Endometrial microvascular endothelial cells (primary cell): ENCODE data around the gene CYP2W1. TPM values are rescaled to one million over a fixed set of nuclear protein-coding genes. Genes with fewer than 3 reads are reported as not detected.

ENCODE experiments used
- in situ Hi-C: cut with HindIII; loops from 2 replicates; pipeline ENCODE4 v1.10.0; 2017; ENCODE audit warnings: low sequenced_read_pairs, low pct_unique_long_range_greater_than_20kb; ENCODE audit errors: inconsistent ontology term
- total RNA-seq: library from RNA; depleted of rRNA; stranded (reverse); fragments of >200 nt; gene quantifications from one replicate; pipeline ENCODE4 v1.2.3, GENCODE V29; 2015; ENCODE audit errors: inconsistent ontology term

Gene CYP2W1
- total RNA-seq, 1 donor from 2014 or later = not detected

GRCh38 chr7:977326-978048, 5.5 kb upstream of the CYP2W1 start:
- in situ Hi-C loops = loop anchor here (10.0 kb wide), 1 partner anchor 67 kb away; the partner anchor contains the start of gene GPR146

- in situ Hi-C loops = loop anchor here (10.0 kb wide), 1 partner anchor 67 kb away; the partner anchor contains the start of gene GPR146
These were observed 5.0 kb upstream of the CYP2W1 start for GRCh38 chr7:978049-978346.

GRCh38 chr7:978416-979091, 4.4 kb upstream of the CYP2W1 start:
- in situ Hi-C loops = loop anchor here (10.0 kb wide), 1 partner anchor 66 kb away; the partner anchor contains the start of gene GPR146

GRCh38 chr7:979151-979550, 3.8 kb upstream of the CYP2W1 start:
- in situ Hi-C loops = loop anchor here (10.0 kb wide), 1 partner anchor 66 kb away; the partner anchor contains the start of gene GPR146

- in situ Hi-C loops = loop anchor here (10.0 kb wide), 1 partner anchor 65 kb away; the partner anchor contains the start of gene GPR146
These were observed 3.0 kb upstream of the CYP2W1 start for GRCh38 chr7:979886-980571.

- in situ Hi-C loops = no loop called here
These were observed 1.0 kb upstream of the CYP2W1 start for GRCh38 chr7:981793-982510.

- in situ Hi-C loops = no loop called here
These were observed 424 bp upstream of the CYP2W1 start for GRCh38 chr7:982511-983003.

GRCh38 chr7:983616-984071, 663 bp downstream of the CYP2W1 start:
- in situ Hi-C loops = no loop called here

- in situ Hi-C loops = no loop called here
These were observed 1.6 kb downstream of the CYP2W1 start for GRCh38 chr7:984361-985126.

GRCh38 chr7:985127-985416, 2.1 kb downstream of the CYP2W1 start:
- in situ Hi-C loops = no loop called here

GRCh38 chr7:985915-986741, 3.1 kb downstream of the CYP2W1 start:
- in situ Hi-C loops = no loop called here

GRCh38 chr7:986766-987751, 4.1 kb downstream of the CYP2W1 start:
- in situ Hi-C loops = no loop called here

- in situ Hi-C loops = no loop called here
These were observed 4.9 kb downstream of the CYP2W1 start for GRCh38 chr7:987909-988308.

GRCh38 chr7:988426-988911, 5.5 kb downstream of the CYP2W1 start:
- in situ Hi-C loops = no loop called here

GRCh38 chr7:988963-989529, 6.1 kb downstream of the CYP2W1 start:
- in situ Hi-C loops = no loop called here

GRCh38 chr7:990352-990932, 7.5 kb downstream of the CYP2W1 start:
- in situ Hi-C loops = no loop called here
